HepG2 (cell line): ENCODE measurements around the gene MICAL3. TPM values are rescaled to one million over a fixed set of nuclear protein-coding genes. Genes with fewer than 3 reads are reported as not detected.

Source experiments
- ATAD3A ChIP-seq: sonication (generic); formaldehyde crosslinking; IDR thresholded peaks from 2 replicates; pipeline ENCODE4 v1.4.0; 2020; ENCODE audit warnings: missing genetic modification reagents
- FOSL2 ChIP-seq: sonication (generic); formaldehyde crosslinking; IDR thresholded peaks from 2 replicates; pipeline ENCODE4 v1.4.0; 2020; ENCODE audit warnings: missing genetic modification reagents
- HOMEZ ChIP-seq: IDR thresholded peaks from 2 replicates; pipeline ENCODE4 v1.6.1; 2016; ENCODE audit warnings: low read depth
- KDM1A ChIP-seq: IDR thresholded peaks from 2 replicates; pipeline ENCODE4 v1.6.1; 2016; ENCODE audit warnings: missing compliant biosample characterization
- POGK ChIP-seq: sonication (generic); formaldehyde crosslinking; conservative IDR thresholded peaks from 2 replicates; pipeline ENCODE4 v1.8.0; 2022; ENCODE audit warnings: mild to moderate bottlenecking, moderate library complexity, missing genetic modification reagents
- POLR2G ChIP-seq: fragments of 200-400 bp; formaldehyde crosslinking; IDR thresholded peaks from 2 replicates; pipeline ENCODE4 v1.6.1; 2018; ENCODE audit warnings: mild to moderate bottlenecking, low read depth, low read length, moderate library complexity
- SAP130 ChIP-seq: IDR thresholded peaks from 2 replicates; pipeline ENCODE4 v1.6.1; 2016; ENCODE audit warnings: low read depth
- SMYD3 ChIP-seq: sonication (generic); formaldehyde crosslinking; IDR thresholded peaks from 2 replicates; pipeline ENCODE4 v1.8.1; 2023; ENCODE audit warnings: mild to moderate bottlenecking, missing genetic modification reagents
- SYNCRIP ChIP-seq: fragments of 200-400 bp; formaldehyde crosslinking; IDR thresholded peaks from 2 replicates; pipeline ENCODE4 v1.6.1; 2018; ENCODE audit warnings: mild to moderate bottlenecking, low read depth, low read length; ENCODE audit not compliant: insufficient read depth
- ZBED4 ChIP-seq: sonication (generic); formaldehyde crosslinking; IDR thresholded peaks from 2 replicates; pipeline ENCODE4 v1.4.0; 2020; ENCODE audit warnings: missing genetic modification reagents, borderline replicate concordance
- ZBTB8A ChIP-seq: sonication (generic); formaldehyde crosslinking; IDR thresholded peaks from 2 replicates; pipeline ENCODE4 v1.4.0; 2020; ENCODE audit warnings: mild to moderate bottlenecking, low read depth, missing genetic modification reagents, borderline replicate concordance
- ZNF136 ChIP-seq: sonication (generic); formaldehyde crosslinking; IDR thresholded peaks from 2 replicates; pipeline ENCODE4 v1.8.1; 2022; ENCODE audit warnings: low read depth, mild to moderate bottlenecking, moderate library complexity, missing genetic modification reagents
- ZNF296 ChIP-seq: sonication (generic); formaldehyde crosslinking; conservative IDR thresholded peaks from 2 replicates; pipeline ENCODE4 v1.5.0; 2020; ENCODE audit warnings: mild to moderate bottlenecking, missing genetic modification reagents
- ZNF3 ChIP-seq: IDR thresholded peaks from 2 replicates; pipeline ENCODE4 v1.7.0; 2017; ENCODE audit warnings: inconsistent platforms
- ZNF335 ChIP-seq: sonication (generic); formaldehyde crosslinking; IDR thresholded peaks from 2 replicates; pipeline ENCODE4 v1.4.0; 2020; ENCODE audit warnings: missing genetic modification reagents
- ZNF530 ChIP-seq: sonication (generic); formaldehyde crosslinking; IDR thresholded peaks from 2 replicates; pipeline ENCODE4 v1.5.0; 2020; ENCODE audit warnings: low read depth, mild to moderate bottlenecking, missing genetic modification reagents
- ZNF703 ChIP-seq: sonication (generic); formaldehyde crosslinking; IDR thresholded peaks from 2 replicates; pipeline ENCODE4 v1.5.1; 2020; ENCODE audit warnings: missing genetic modification reagents, mild to moderate bottlenecking, moderate library complexity, borderline replicate concordance
- ZNF878 ChIP-seq: sonication (generic); formaldehyde crosslinking; IDR thresholded peaks from 2 replicates; pipeline ENCODE4 v1.8.1; 2023; ENCODE audit warnings: mild to moderate bottlenecking, missing genetic modification reagents, moderate library complexity
- polyA plus RNA-seq, 8 experiments: library from polyadenylated mRNA; depleted of rRNA in 3 of 8; stranded (reverse) in 7 of 8; unstranded in 1 of 8; fragments of >200 nt; fragmentation: Illumina TruSeq in 4 of 8; extraction: Trizol in 4 of 8; gene quantifications; 2 replicates each; pipeline versions ENCODE4 v1.2.1 to v1.2.3, GENCODE V29; 2011 to 2016; ENCODE audit warnings: low read depth in 4 of 8, missing spikeins in 1 of 8, mixed read lengths in 1 of 8; ENCODE audit not compliant: insufficient read depth in 1 of 8
- total RNA-seq, 5 experiments: library from RNA; depleted of rRNA; stranded (reverse); fragments of >200 nt; fragmentation: Illumina TruSeq; extraction: Trizol; gene quantifications; 2 replicates each; pipeline ENCODE4 v1.2.3, GENCODE V29; 2016; ENCODE audit warnings: low read depth in 1 of 5
- TF ChIP-seq, protein P1 (sequence below): sonication (generic); formaldehyde crosslinking; IDR thresholded peaks from 2 replicates; pipeline ENCODE4 v1.8.0; 2022; ENCODE audit warnings: mild to moderate bottlenecking, missing genetic modification reagents

MICAL3 gene
- total and polyA plus RNA-seq, 2 of the 13 experiments (the other 11 are each of a cell fraction or from before 2014, with no cell fraction given) = 5.3 to 12.5 TPM

GRCh38 chr22:17786435-17787161 is 237.8 kb downstream of the MICAL3 start (continued):
- TF ChIP-seq POGK (CRISPR knock-in tag) (0 out of 2 replicates have a peak, but pooled peaks have one; percentile 37), ATAD3A (no peak), ZNF530 (no peak), ZNF296 (CRISPR knock-in tag) (no peak), SMYD3 (no peak), ZNF703 (CRISPR knock-in tag) (no peak), KDM1A (CRISPR knock-in tag) (no peak), POLR2G (no peak; the same call in 1 of the 2 replicates), ZNF136 (CRISPR knock-in tag) (0 out of 2 replicates have a peak, but pooled peaks have one; percentile 42), ZNF335 (CRISPR knock-in tag) (no peak; the same call in 1 of the 2 replicates), ZBTB8A (CRISPR knock-in tag) (no peak), SAP130 (CRISPR knock-in tag) (peak; percentile 60), SYNCRIP (no peak), ZBED4 (no peak), HOMEZ (CRISPR knock-in tag) (no peak), ZNF3 (CRISPR knock-in tag) (no peak), ZNF878 (CRISPR knock-in tag) (0 out of 2 replicates have a peak, but pooled peaks have one; percentile 27), FOSL2 (no peak; the same call in 1 of the 2 replicates)
- TF ChIP-seq, protein P1, sequence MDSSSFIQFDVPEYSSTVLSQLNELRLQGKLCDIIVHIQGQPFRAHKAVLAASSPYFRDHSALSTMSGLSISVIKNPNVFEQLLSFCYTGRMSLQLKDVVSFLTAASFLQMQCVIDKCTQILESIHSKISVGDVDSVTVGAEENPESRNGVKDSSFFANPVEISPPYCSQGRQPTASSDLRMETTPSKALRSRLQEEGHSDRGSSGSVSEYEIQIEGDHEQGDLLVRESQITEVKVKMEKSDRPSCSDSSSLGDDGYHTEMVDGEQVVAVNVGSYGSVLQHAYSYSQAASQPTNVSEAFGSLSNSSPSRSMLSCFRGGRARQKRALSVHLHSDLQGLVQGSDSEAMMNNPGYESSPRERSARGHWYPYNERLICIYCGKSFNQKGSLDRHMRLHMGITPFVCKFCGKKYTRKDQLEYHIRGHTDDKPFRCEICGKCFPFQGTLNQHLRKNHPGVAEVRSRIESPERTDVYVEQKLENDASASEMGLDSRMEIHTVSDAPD (CRISPR knock-in tag) = no peak
